GM12878 (cell line): ENCODE data around the gene SLC37A3. TPM values are rescaled to one million over a fixed set of nuclear protein-coding genes. Genes with fewer than 3 reads are reported as not detected.

Experiments
- CEBPB ChIP-seq, 2 experiments: fragments of 150-350 bp in 1 of 2; IDR thresholded peaks; 2 replicates each; pipeline ENCODE4 v1.6.1; 2012 to 2014; ENCODE audit warnings: low read depth in 2 of 2, low read length in 2 of 2, borderline replicate concordance in 1 of 2, inconsistent platforms in 1 of 2
- CEBPZ ChIP-seq: fragments of 150-350 bp; IDR thresholded peaks from 2 replicates; pipeline ENCODE4 v1.6.1; 2016; ENCODE audit warnings: low read depth, low read length
- CREB1 ChIP-seq: IDR thresholded peaks from 2 replicates; pipeline ENCODE4 v1.6.1; 2012; ENCODE audit warnings: low read depth, mild to moderate bottlenecking, inconsistent platforms
- EED ChIP-seq: sonication (generic); IDR thresholded peaks from 2 replicates; pipeline ENCODE4 v1.6.1; 2016; ENCODE audit warnings: antibody characterized with exemption, low read depth
- JUNB ChIP-seq: IDR thresholded peaks from 2 replicates; pipeline ENCODE4 v1.6.1; 2016; ENCODE audit warnings: antibody characterized with exemption, mild to moderate bottlenecking
- KDM1A ChIP-seq: fragments of 200-600 bp; sonication (generic); IDR thresholded peaks from 2 replicates; pipeline ENCODE4 v1.6.1; 2016; ENCODE audit warnings: borderline replicate concordance
- MXI1 ChIP-seq: fragments of 150-350 bp; IDR thresholded peaks from 2 replicates; pipeline ENCODE4 v1.6.1; 2011; ENCODE audit warnings: low read depth, mild to moderate bottlenecking, inconsistent platforms, low read length, improper control_type of control experiment
- MYB ChIP-seq: fragments of 150-350 bp; IDR thresholded peaks from 2 replicates; pipeline ENCODE4 v1.6.1; 2014; ENCODE audit warnings: mild to moderate bottlenecking, low read depth, low read length, borderline replicate concordance
- NFIC ChIP-seq: IDR thresholded peaks from 2 replicates; pipeline ENCODE4 v1.6.1; 2012; ENCODE audit warnings: low read depth, mild to moderate bottlenecking, inconsistent platforms, low read length, moderate library complexity
- NFYA ChIP-seq: IDR thresholded peaks from 2 replicates; pipeline ENCODE4 v1.6.1; 2011; ENCODE audit warnings: low read depth, mild to moderate bottlenecking, low read length, improper control_type of control experiment, borderline replicate concordance
- RAD21 ChIP-seq: IDR thresholded peaks from 2 replicates; pipeline ENCODE4 v1.6.1; 2011; ENCODE audit warnings: mild to moderate bottlenecking, low read depth, low read length, moderate library complexity; ENCODE audit not compliant: insufficient read depth
- RELB ChIP-seq: fragments of 450-650 bp; IDR thresholded peaks from 2 replicates; pipeline ENCODE4 v1.6.1; 2017; ENCODE audit warnings: low read depth, mild to moderate bottlenecking, moderate library complexity
- RUNX3 ChIP-seq: IDR thresholded peaks from 2 replicates; pipeline ENCODE4 v1.6.1; 2012; ENCODE audit warnings: low read length, inconsistent platforms
- SREBF2 ChIP-seq: IDR thresholded peaks from 2 replicates; pipeline ENCODE4 v1.6.1; 2012; ENCODE audit warnings: mild to moderate bottlenecking, low read length
- ZNF274 ChIP-seq: IDR thresholded peaks from one replicate; pipeline ENCODE4 v1.8.0; 2011; ENCODE audit not compliant: insufficient read length, insufficient read depth
- polyA plus RNA-seq, 11 experiments: library from polyadenylated mRNA; depleted of rRNA in 4 of 11; unstranded in 6 of 11; stranded (reverse) in 5 of 11; fragments of >200 nt; fragmentation: Nextera tagmentation in 4 of 11; fragmentation: Illumina TruSeq in 1 of 11; extraction: Ambion mirVana in 4 of 11; extraction: Trizol in 1 of 11; gene quantifications; 1 replicate in 1 of 11; 2 replicates in 10 of 11; pipeline versions ENCODE4 v1.2.1 to v1.2.3, GENCODE V29; 2011 to 2016; ENCODE audit warnings: inconsistent platforms in 2 of 11, missing spikeins in 2 of 11, low read depth in 1 of 11
- total RNA-seq, 4 experiments: library from RNA; depleted of rRNA in 3 of 4; stranded (reverse); fragments of >200 nt in 3 of 4; fragmentation: Illumina TruSeq in 1 of 4; extraction: Trizol in 1 of 4; gene quantifications; 2 replicates each; pipeline versions ENCODE4 v1.2.1 to v1.2.3, GENCODE V29; 2013 to 2021
- TF ChIP-seq, protein P1 (sequence below): fragments of 450-650 bp; IDR thresholded peaks from 2 replicates; pipeline ENCODE4 v1.6.1; 2017; ENCODE audit warnings: antibody characterized with exemption, mild to moderate bottlenecking, moderate library complexity
- TF ChIP-seq, protein P2 (sequence below): fragments of 450-650 bp; conservative IDR thresholded peaks from 2 replicates; pipeline ENCODE4 v1.6.1; 2017; ENCODE audit warnings: mild to moderate bottlenecking, moderate library complexity
- TF ChIP-seq, protein P3 (sequence below): fragments of 450-650 bp; IDR thresholded peaks from 2 replicates; pipeline ENCODE4 v1.6.1; 2017; ENCODE audit warnings: mild to moderate bottlenecking

SLC37A3 gene
- total and polyA plus RNA-seq, 10 of the 15 experiments (the other 5 are each of a cell fraction or from before 2014, with no cell fraction given) = 3.7 to 13.6 (median 11.0) TPM

DNA sequence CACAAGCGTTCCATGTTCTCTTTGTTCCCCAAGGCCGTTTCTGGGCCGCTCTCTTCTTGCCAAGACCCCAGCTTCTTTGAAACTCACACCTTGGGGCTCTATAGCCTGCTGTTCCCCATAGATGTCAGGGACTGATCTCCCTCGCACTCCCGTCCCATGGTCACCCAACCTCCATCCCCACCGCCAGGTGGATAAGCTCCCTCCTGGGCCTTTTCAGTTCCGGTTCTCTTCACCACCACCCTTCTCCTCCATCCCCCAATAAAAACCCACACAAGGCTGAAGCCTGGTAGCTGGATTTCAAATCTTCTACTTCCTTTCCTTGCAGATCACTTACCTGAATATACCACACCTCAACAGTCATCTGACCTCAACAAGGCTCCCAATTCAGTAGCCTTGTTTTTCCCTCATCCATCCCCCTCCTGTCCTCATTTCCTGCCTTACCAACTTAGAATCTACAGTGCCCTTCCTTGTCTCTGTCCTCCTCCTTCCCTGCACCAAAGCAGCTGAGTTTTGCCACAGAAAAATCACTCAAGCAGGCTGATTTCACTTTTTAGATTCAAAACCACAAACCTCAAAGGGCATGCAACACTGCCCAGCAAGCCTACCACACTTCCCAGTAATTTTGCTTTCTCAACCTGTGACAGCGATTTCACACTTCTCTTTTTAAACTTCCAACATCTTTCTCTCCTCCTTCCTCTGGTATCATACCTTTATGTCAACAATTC is 7.7 kb downstream of the SLC37A3 start (continued):
- TF ChIP-seq CEBPZ (no peak), RUNX3 (peak; percentile 99), CEBPB (IDR thresholded peaks at IDR 0.05; ENCODE audit: borderline replicate concordance in 1 of 2, low read depth in 2 of 2, low read length in 2 of 2) (no peak), RAD21 (no peak), NFIC (peak; percentile 79), MXI1 (no peak), EED (peak; percentile 93), RELB (peak; percentile 66; the same call in 1 of the 2 replicates), NFYA (no peak), SREBF2 (no peak), KDM1A (no peak), MYB (no peak), CREB1 (0 out of 2 replicates have a peak, but pooled peaks have one; percentile 25), JUNB (no peak), ZNF274 (no peak)
- TF ChIP-seq, protein P1, sequence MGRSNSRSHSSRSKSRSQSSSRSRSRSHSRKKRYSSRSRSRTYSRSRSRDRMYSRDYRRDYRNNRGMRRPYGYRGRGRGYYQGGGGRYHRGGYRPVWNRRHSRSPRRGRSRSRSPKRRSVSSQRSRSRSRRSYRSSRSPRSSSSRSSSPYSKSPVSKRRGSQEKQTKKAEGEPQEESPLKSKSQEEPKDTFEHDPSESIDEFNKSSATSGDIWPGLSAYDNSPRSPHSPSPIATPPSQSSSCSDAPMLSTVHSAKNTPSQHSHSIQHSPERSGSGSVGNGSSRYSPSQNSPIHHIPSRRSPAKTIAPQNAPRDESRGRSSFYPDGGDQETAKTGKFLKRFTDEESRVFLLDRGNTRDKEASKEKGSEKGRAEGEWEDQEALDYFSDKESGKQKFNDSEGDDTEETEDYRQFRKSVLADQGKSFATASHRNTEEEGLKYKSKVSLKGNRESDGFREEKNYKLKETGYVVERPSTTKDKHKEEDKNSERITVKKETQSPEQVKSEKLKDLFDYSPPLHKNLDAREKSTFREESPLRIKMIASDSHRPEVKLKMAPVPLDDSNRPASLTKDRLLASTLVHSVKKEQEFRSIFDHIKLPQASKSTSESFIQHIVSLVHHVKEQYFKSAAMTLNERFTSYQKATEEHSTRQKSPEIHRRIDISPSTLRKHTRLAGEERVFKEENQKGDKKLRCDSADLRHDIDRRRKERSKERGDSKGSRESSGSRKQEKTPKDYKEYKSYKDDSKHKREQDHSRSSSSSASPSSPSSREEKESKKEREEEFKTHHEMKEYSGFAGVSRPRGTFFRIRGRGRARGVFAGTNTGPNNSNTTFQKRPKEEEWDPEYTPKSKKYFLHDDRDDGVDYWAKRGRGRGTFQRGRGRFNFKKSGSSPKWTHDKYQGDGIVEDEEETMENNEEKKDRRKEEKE = no peak
- TF ChIP-seq, protein P2, sequence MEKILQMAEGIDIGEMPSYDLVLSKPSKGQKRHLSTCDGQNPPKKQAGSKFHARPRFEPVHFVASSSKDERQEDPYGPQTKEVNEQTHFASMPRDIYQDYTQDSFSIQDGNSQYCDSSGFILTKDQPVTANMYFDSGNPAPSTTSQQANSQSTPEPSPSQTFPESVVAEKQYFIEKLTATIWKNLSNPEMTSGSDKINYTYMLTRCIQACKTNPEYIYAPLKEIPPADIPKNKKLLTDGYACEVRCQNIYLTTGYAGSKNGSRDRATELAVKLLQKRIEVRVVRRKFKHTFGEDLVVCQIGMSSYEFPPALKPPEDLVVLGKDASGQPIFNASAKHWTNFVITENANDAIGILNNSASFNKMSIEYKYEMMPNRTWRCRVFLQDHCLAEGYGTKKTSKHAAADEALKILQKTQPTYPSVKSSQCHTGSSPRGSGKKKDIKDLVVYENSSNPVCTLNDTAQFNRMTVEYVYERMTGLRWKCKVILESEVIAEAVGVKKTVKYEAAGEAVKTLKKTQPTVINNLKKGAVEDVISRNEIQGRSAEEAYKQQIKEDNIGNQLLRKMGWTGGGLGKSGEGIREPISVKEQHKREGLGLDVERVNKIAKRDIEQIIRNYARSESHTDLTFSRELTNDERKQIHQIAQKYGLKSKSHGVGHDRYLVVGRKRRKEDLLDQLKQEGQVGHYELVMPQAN = no peak
- TF ChIP-seq, protein P3, sequence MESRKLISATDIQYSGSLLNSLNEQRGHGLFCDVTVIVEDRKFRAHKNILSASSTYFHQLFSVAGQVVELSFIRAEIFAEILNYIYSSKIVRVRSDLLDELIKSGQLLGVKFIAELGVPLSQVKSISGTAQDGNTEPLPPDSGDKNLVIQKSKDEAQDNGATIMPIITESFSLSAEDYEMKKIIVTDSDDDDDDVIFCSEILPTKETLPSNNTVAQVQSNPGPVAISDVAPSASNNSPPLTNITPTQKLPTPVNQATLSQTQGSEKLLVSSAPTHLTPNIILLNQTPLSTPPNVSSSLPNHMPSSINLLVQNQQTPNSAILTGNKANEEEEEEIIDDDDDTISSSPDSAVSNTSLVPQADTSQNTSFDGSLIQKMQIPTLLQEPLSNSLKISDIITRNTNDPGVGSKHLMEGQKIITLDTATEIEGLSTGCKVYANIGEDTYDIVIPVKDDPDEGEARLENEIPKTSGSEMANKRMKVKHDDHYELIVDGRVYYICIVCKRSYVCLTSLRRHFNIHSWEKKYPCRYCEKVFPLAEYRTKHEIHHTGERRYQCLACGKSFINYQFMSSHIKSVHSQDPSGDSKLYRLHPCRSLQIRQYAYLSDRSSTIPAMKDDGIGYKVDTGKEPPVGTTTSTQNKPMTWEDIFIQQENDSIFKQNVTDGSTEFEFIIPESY = no peak
